T-cell (primary cell): ENCODE data around the gene ZNF438. TPM values are rescaled to one million over a fixed set of nuclear protein-coding genes. Genes with fewer than 3 reads are reported as not detected.

Experiments
- ATAC-seq, 4 experiments: fragments of 200-7000 bp in 3 of 4; fragments of 150-1000 bp in 1 of 4; cut with Tn5 transposase; replicated peaks in 1 of 4; 1 replicate in 3 of 4; 2 replicates in 1 of 4; pipeline ENCODE4 v1.10.0; 2021; ENCODE audit warnings: moderate library complexity in 3 of 4, mild to moderate bottlenecking in 2 of 4, moderate number of reproducible peaks in 1 of 4
- CTCF ChIA-PET, 2 donors: fragments of 300-600 bp; sonication (Branson Sonifier 250); formaldehyde crosslinking; loops; one replicate each; lab custom pipeline; 2022; ENCODE audit warnings: antibody characterized with exemption in 2 of 2; lab: Charles Lee
- POLR2A ChIA-PET, 2 donors: fragments of 300-600 bp; sonication (Branson Sonifier 250); formaldehyde crosslinking; loops; one replicate each; lab custom pipeline; 2022; ENCODE audit warnings: antibody characterized with exemption in 2 of 2; lab: Charles Lee
- DNase-seq, 35 experiments: peaks; one replicate each; pipeline versions ENCODE4 v3.0.0 to v3.0.0-alpha.2; 2013 to 2023
- H3K27ac ChIP-seq: one replicate; pipeline ENCODE4 v1.5.1; 2013; ENCODE audit warnings: low read length
- H3K27me3 ChIP-seq, 2 experiments: replicated peaks in 1 of 2; 1 replicate in 1 of 2; 2 replicates in 1 of 2; pipeline versions ENCODE4 v1.6.1 to v1.7.0; 2013; ENCODE audit warnings: low read length in 1 of 2, mixed read lengths in 1 of 2; ENCODE audit not compliant: control insufficient read depth in 2 of 2, insufficient read depth in 2 of 2; ENCODE audit errors: extremely low read depth in 1 of 2
- H3K36me3 ChIP-seq, 2 donors: 1 replicate in 1 of 2; 2 replicates in 1 of 2; pipeline versions ENCODE4 v1.6.1 to v1.7.0; 2013; ENCODE audit warnings: low read length in 1 of 2; ENCODE audit not compliant: control insufficient read depth in 2 of 2, insufficient read depth in 1 of 2; ENCODE audit errors: extremely low read depth in 1 of 2
- H3K4me1 ChIP-seq, 2 experiments: 1 replicate in 1 of 2; 2 replicates in 1 of 2; pipeline versions ENCODE4 v1.6.1 to v1.7.0; 2013; ENCODE audit warnings: low read length in 2 of 2, mixed read lengths in 1 of 2; ENCODE audit not compliant: insufficient read depth in 2 of 2, control insufficient read depth in 1 of 2; ENCODE audit errors: extremely low read depth in 1 of 2
- H3K4me3 ChIP-seq, 2 donors: 1 replicate in 1 of 2; 2 replicates in 1 of 2; pipeline versions ENCODE4 v1.5.1 to v1.7.0; 2013; ENCODE audit warnings: mild to moderate bottlenecking in 2 of 2, low read length in 1 of 2, moderate library complexity in 1 of 2; ENCODE audit not compliant: control insufficient read depth in 1 of 2; ENCODE audit errors: extremely low read depth in 1 of 2
- H3K9me3 ChIP-seq: 2 replicates; pipeline ENCODE4 v1.7.0; 2013
- H3K27ac Mint-ChIP-seq, 2 donors: one replicate each; pipeline ENCODE4 v1.8.0; 2020 to 2021; ENCODE audit warnings: mild to moderate bottlenecking in 2 of 2, mixed read lengths in 2 of 2
- H3K27me3 Mint-ChIP-seq, 2 donors: one replicate each; pipeline ENCODE4 v1.8.0; 2021 to 2022; ENCODE audit warnings: mixed read lengths in 2 of 2
- H3K36me3 Mint-ChIP-seq: one replicate; pipeline ENCODE4 v1.8.0; 2021; ENCODE audit warnings: mixed read lengths
- H3K4me1 Mint-ChIP-seq, 3 donors: one replicate each; pipeline ENCODE4 v1.8.0; 2020 to 2022; ENCODE audit warnings: mixed read lengths in 3 of 3, mild to moderate bottlenecking in 1 of 3
- H3K4me3 Mint-ChIP-seq, 3 donors: one replicate each; pipeline ENCODE4 v1.8.0; 2020 to 2022; ENCODE audit warnings: mild to moderate bottlenecking in 3 of 3, mixed read lengths in 3 of 3, moderate library complexity in 3 of 3
- H3K9me3 Mint-ChIP-seq, 3 donors: one replicate each; pipeline ENCODE4 v1.8.0; 2020 to 2022; ENCODE audit warnings: mixed read lengths in 3 of 3
- WGBS: methylation state at CpG from one replicate; pipeline ENCODE4 v1.1.5; 2013; ENCODE audit warnings: missing lambda C conversion rate; ENCODE audit not compliant: insufficient coverage; 5-methylcytosine and 5-hydroxymethylcytosine counted together
- total RNA-seq, 35 experiments: library from RNA in 6 of 35; stranded (reverse) in 6 of 35; fragments of 120-200 nt in 1 of 35; gene quantifications; one replicate each; pipeline versions ENCODE4 v1.2.1 to v1.2.4 and lab custom pipeline; 2013 to 2026

The ZNF438 gene
- total RNA-seq, 5 donors from 2014 or later (not counting 1 experiment from before 2014, with no cell fraction given), result 2.7 to 3.6 (median 3.4) TPM

DNA sequence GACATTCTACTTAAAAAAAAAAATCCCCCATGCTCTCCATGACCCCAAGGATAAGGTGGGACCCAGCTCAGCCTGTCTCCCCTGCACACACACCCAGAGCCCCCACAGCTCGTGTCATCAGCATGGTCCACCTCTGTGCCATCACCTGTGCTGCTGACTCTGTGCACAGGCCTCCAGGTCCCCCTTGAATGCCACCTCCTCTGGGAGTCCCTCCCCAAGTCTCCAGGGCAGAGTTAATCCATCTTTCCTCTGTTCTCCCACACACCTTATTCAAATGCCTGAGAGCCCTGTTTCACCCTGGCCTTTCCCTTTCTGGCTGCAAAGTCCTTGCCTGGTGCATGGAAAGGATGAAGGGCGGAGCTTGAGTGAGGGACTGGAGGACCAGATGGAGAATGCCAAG, 208.0 kb downstream of the ZNF438 start:
- Histone ChIP-seq H3K36me3 (no peaks in the 10 kb centered on the region), H3K27ac (no peak overlapping the region), H3K9me3 (no peaks in the 10 kb centered on the region), H3K27me3 (peaks cover 0 to 13% of the 10 kb centered on the region in 2 experiments), H3K4me1 (no peaks in the 10 kb centered on the region), H3K4me3 (no peak overlapping the region)
- no peaks in the 10 kb centered on the region for H3K9me3 Mint-ChIP-seq
- peaks cover 4% of the 10 kb centered on the region in 2 donors for H3K27me3 Mint-ChIP-seq
- no peaks in the 10 kb centered on the region for H3K36me3 Mint-ChIP-seq
- no peak overlapping the region for H3K27ac Mint-ChIP-seq
- H3K4me1 Mint-ChIP-seq, result peaks cover 0 to 13% (median 0%) of the 10 kb centered on the region in 3 donors
- ChIA-PET POLR2A (no interaction called here), CTCF (no interaction called here)
- WGBS, result 31% methylated on average over 1 of the region's 2 CpGs
- no peak overlapping the region for H3K4me3 Mint-ChIP-seq
- ATAC-seq, result no peak
- DNase-seq, result no peak

DNA sequence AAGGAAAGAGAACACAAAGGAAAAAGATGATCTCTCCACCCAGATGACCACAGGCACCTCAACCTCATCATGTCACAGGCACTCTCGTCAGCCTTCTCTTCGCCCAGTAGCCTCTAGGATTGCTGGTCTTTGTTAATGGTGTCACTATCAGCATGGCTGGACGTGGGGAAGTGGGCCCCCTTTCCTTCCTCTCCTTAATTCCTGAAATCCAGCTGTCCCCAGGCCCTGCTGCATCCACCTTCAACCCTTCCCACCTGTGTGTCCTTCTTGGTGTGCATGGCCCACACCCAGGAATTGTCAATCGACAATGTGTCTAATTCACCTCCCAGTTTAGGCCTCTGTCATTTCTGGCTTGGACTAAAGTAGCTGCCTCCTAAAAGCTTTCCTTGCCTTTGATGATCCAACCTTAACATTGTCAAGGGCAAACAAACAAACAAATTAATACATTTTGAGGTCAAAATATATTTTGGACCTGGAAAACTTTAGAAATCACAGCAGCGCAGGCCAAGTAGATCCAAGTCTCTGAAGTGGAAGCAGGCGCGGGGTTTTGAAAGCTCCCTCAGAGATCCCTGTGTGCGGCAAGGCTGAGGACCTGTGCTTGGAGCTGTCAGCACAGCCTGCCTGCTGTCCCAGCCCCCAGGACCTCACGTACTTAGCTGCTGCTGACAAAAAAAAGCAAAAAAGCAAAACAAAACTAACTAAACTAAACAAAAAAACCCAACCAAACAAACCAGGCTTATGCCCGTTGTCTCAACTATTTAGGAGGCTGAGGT, 208.8 kb downstream of the ZNF438 start:
- Histone ChIP-seq H3K27me3 (peaks cover 0 to 15% of the 10 kb centered on the region in 2 experiments), H3K27ac (no peak overlapping the region), H3K36me3 (no peaks in the 10 kb centered on the region), H3K4me1 (no peaks in the 10 kb centered on the region), H3K9me3 (no peaks in the 10 kb centered on the region), H3K4me3 (no peak overlapping the region)
- Mint-ChIP-seq H3K4me3 (no peak overlapping the region), H3K4me1 (peaks cover 0 to 13% (median 0%) of the 10 kb centered on the region in 3 donors), H3K36me3 (no peaks in the 10 kb centered on the region), H3K9me3 (no peaks in the 10 kb centered on the region), H3K27me3 (peaks cover 4% of the 10 kb centered on the region in 2 donors), H3K27ac (no peak overlapping the region)
- DNase-seq, result no peak
- CTCF ChIA-PET, result no interaction called here
- POLR2A ChIA-PET, result interaction anchor here in 1 of 2 donors (0.6 kb wide), 1 partner anchor 13 kb away, joined by 3 read pairs; no protein-coding TSS in a partner anchor
- WGBS, result 93% methylated on average over 5 of the region's 10 CpGs
- ATAC-seq, result no peak

DNA sequence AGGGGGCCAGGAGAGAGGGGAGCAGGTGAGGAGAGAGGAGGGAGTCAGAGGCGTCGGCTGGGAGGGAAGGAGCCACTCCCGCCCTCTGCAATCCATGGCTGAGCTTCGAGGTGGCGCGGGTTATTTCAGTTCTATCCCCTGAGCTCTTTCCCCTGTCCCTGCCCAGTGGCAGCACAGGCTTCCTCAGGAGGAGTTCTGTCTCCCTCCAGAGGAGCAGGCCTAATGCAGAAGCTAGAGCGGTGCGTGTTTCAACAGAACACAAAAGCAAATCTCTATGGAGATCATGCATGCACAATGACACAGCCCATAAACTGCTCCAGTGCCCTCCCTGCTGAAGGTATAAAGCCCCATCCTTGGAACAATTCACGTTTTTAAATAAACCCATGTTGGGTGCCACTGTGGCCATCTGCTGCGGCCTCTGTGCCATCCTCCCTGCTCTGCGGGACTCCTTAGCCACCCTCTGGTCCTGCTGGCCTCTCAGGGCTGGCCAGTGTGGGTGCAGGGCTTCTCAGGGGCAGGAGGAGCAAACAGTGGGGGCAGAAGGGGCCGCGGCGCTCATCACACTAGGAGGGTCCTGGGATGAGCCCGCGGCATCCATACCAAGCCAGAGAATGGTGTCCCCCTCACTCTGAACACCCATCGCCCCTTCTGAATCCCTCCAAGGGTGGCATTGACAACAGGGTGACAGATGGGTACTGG, 209.5 kb downstream of the ZNF438 start:
- WGBS, result 95% methylated on average over 6 of the region's 17 CpGs

DNA sequence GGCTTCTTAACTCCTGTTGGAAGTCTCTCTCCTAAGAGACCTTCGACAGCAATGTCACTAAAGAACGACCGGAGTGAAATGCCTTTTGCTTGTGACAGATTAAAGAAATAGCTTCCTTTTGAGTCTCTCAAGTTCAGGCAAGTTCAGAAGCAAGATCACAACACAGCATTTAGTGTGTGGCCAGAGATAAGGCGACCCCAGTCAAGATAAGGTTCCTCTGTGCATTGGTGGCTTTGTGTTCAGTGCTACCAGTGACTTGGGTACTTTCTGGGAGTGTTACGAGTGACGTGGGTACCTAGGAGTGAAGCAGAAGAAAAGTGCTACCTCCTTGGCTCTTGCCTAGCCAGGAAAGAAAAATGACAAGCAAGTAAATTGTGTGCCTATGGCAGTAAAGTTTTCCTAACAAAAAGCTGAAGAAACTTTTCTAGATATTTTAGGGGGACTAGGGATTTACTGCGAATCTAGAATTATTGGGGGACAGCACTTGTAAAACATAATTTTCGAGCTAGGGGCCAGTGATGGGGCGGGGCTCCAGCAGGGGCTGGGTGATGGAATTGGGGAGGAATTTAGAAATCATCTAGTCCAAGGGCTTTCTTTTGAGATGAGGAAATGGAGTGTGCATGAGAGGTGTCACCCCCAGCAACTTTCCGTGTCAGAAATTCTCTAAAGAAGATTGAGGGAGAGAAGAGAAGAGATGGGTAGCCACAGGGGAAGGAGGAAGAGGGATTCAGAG, 210.2 kb downstream of the ZNF438 start:
- H3K9me3 ChIP-seq, result no peaks in the 10 kb centered on the region
- no peak overlapping the region for H3K27ac ChIP-seq
- no peaks in the 10 kb centered on the region for H3K9me3 Mint-ChIP-seq
- POLR2A ChIA-PET, result no interaction called here
- no peak overlapping the region for H3K4me3 Mint-ChIP-seq
- H3K36me3 Mint-ChIP-seq, result no peaks in the 10 kb centered on the region
- ATAC-seq, result no peak
- CTCF ChIA-PET, result no interaction called here
- peaks cover 0 to 12% of the 10 kb centered on the region in 2 experiments for H3K27me3 ChIP-seq
- 48% methylated on average over 7 of the region's 10 CpGs for WGBS
- H3K27me3 Mint-ChIP-seq, result peaks cover 4% of the 10 kb centered on the region in 2 donors
- no peak overlapping the region for H3K27ac Mint-ChIP-seq
- H3K4me3 ChIP-seq, result no peak overlapping the region
- H3K36me3 ChIP-seq, result no peaks in the 10 kb centered on the region
- DNase-seq, result peak in 3 of 35 experiments; percentile 8 to 14 (median 13)
- no peaks in the 10 kb centered on the region for H3K4me1 ChIP-seq
- peaks cover 0 to 13% (median 0%) of the 10 kb centered on the region in 3 donors for H3K4me1 Mint-ChIP-seq

More for the DNA sequence above, 209.5 kb downstream of the ZNF438 start:
- Mint-ChIP-seq H3K27me3 (peaks cover 4% of the 10 kb centered on the region in 2 donors), H3K4me1 (peaks cover 0 to 13% (median 0%) of the 10 kb centered on the region in 3 donors), H3K9me3 (no peaks in the 10 kb centered on the region), H3K27ac (no peak overlapping the region), H3K36me3 (no peaks in the 10 kb centered on the region), H3K4me3 (no peak overlapping the region)
- Histone ChIP-seq H3K4me3 (no peak overlapping the region), H3K36me3 (no peaks in the 10 kb centered on the region), H3K4me1 (no peaks in the 10 kb centered on the region), H3K9me3 (no peaks in the 10 kb centered on the region), H3K27ac (no peak overlapping the region), H3K27me3 (peaks cover 0 to 17% of the 10 kb centered on the region in 2 experiments)
- DNase-seq (peak in 1 of 35 experiments; percentile 8), ATAC-seq (peak in 1 of 4 experiments; percentile 43)
- ChIA-PET POLR2A (interaction anchor here in 1 of 2 donors (0.6 kb wide), 1 partner anchor 12 kb away, joined by 3 read pairs; no protein-coding TSS in a partner anchor), CTCF (no interaction called here)

DNA sequence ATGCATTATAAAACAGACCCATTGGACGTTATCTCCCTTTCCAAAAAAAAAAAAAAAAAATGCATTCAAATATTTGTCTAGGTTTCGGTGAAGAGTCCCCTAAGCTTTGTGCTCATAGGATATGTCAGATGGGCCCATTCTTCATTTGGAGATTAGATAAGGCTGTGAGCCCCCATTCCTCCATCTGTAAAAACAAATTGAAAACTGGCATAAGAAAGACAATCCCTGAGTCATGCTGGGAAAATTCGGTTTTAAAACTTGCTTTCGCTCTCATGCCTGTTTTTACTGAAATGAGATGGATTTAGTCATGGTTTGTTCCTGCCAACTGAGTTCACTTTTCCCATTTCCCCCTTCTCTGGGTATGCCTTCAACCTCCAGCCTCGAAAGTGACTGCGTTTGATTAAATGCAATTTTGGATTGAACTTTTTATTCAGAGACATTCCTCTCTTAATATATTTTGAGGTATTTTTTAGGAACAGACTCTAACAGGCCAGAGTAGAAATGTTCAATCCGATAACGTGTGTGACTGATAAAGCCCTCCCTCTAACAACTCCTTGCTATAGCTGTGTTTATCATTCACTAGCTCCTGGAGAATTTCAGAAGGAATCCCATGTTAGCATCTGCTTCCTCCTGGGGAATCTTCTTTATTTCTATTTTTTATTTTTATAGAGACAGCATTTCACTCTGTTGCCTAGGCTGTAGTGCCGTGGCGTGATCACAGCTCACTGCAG, 211.2 kb downstream of the ZNF438 start:
- peaks cover 0 to 13% (median 0%) of the 10 kb centered on the region in 3 donors for H3K4me1 Mint-ChIP-seq
- H3K9me3 Mint-ChIP-seq, result no peaks in the 10 kb centered on the region
- Histone ChIP-seq H3K36me3 (no peaks in the 10 kb centered on the region), H3K9me3 (no peaks in the 10 kb centered on the region), H3K27me3 (peaks cover 0 to 12% of the 10 kb centered on the region in 2 experiments), H3K4me3 (no peak overlapping the region), H3K27ac (no peak overlapping the region), H3K4me1 (no peaks in the 10 kb centered on the region)
- CTCF ChIA-PET, result no interaction called here
- ATAC-seq (no peak), DNase-seq (no peak)
- no peaks in the 10 kb centered on the region for H3K36me3 Mint-ChIP-seq
- H3K4me3 Mint-ChIP-seq, result no peak overlapping the region
- no peak overlapping the region for H3K27ac Mint-ChIP-seq
- POLR2A ChIA-PET, result no interaction called here
- peaks cover 1 to 4% of the 10 kb centered on the region in 2 donors for H3K27me3 Mint-ChIP-seq
- no CpG with 5 or more reads among the region's 10 CpGs for WGBS
